Caco-2 (cell line): ENCODE results near the gene CAP2. TPM values are rescaled to one million over a fixed set of nuclear protein-coding genes. Genes with fewer than 3 reads are reported as not detected.

Experiments
- BruUV-seq: library from RNA; stranded (reverse); fragments of 400-500 nt; replicated peaks from 2 replicates; lab custom pipeline; 2021; lab: Mats Ljungman, UMichigan
- CTCF ChIA-PET: fragments of 300-600 bp; sonication (Branson Sonifier 250); formaldehyde crosslinking; loops from one replicate; lab custom pipeline; 2022; ENCODE audit warnings: antibody characterized with exemption; lab: Charles Lee
- POLR2A ChIA-PET: fragments of 300-600 bp; sonication (Branson Sonifier 250); formaldehyde crosslinking; loops from one replicate; lab custom pipeline; 2022; ENCODE audit warnings: antibody characterized with exemption; lab: Charles Lee
- DNase-seq, 2 experiments: peaks; one replicate each; pipeline versions ENCODE4 v3.0.0 to v3.0.0-alpha.2; 2020 to 2022
- H3K27me3 ChIP-seq: replicated peaks from 2 replicates; pipeline ENCODE4 v1.6.0; 2011; ENCODE audit warnings: low read length; ENCODE audit not compliant: control insufficient read depth, insufficient read depth
- H3K36me3 ChIP-seq: 2 replicates; pipeline ENCODE4 v1.5.1; 2011; ENCODE audit warnings: low read length; ENCODE audit not compliant: control insufficient read depth, insufficient read depth
- H3K4me1 ChIP-seq: fragments of 250-450 bp; sonication (Bioruptor Pico); 2 replicates; pipeline ENCODE4 v1.5.1; 2020; ENCODE audit warnings: mild to moderate bottlenecking
- H3K4me3 ChIP-seq: 2 replicates; pipeline ENCODE4 v1.5.1; 2011; ENCODE audit warnings: low read depth, mild to moderate bottlenecking, control low read depth, low read length
- H3K9me3 ChIP-seq: fragments of 250-450 bp; sonication (Bioruptor Pico); 2 replicates; pipeline ENCODE4 v1.5.1; 2020; ENCODE audit warnings: mild to moderate bottlenecking, moderate library complexity
- H3K27ac Mint-ChIP-seq: one replicate; pipeline ENCODE4 v1.8.0; 2022; ENCODE audit warnings: mixed read lengths; ENCODE audit not compliant: unreplicated experiment
- H3K27me3 Mint-ChIP-seq: one replicate; pipeline ENCODE4 v1.8.0; 2022; ENCODE audit warnings: mixed read lengths; ENCODE audit not compliant: insufficient read depth, unreplicated experiment
- H3K36me3 Mint-ChIP-seq: one replicate; pipeline ENCODE4 v1.8.0; 2022; ENCODE audit warnings: mild to moderate bottlenecking, mixed read lengths; ENCODE audit not compliant: insufficient read depth, unreplicated experiment
- H3K4me1 Mint-ChIP-seq: one replicate; pipeline ENCODE4 v1.8.0; 2022; ENCODE audit warnings: low read depth, mixed read lengths; ENCODE audit not compliant: unreplicated experiment
- H3K4me3 Mint-ChIP-seq: one replicate; pipeline ENCODE4 v1.8.0; 2022; ENCODE audit warnings: mild to moderate bottlenecking, moderate library complexity, mixed read lengths; ENCODE audit not compliant: unreplicated experiment
- H3K9me3 Mint-ChIP-seq: one replicate; pipeline ENCODE4 v1.8.0; 2022; ENCODE audit warnings: mixed read lengths; ENCODE audit not compliant: unreplicated experiment
- CTCF ChIP-seq, 2 experiments: fragments of 200-600 bp in 1 of 2; IDR thresholded peaks; 1 replicate in 1 of 2; 2 replicates in 1 of 2; pipeline versions ENCODE4 v1.5.1 to v1.8.0; 2011 to 2022; ENCODE audit warnings: antibody characterized with exemption in 1 of 2, control low read depth in 1 of 2, inconsistent platforms in 1 of 2, low read depth in 1 of 2, low read length in 1 of 2, mild to moderate bottlenecking in 1 of 2, moderate library complexity in 1 of 2; ENCODE audit not compliant: insufficient read depth in 1 of 2, severe bottlenecking in 1 of 2, unreplicated experiment in 1 of 2
- intact Hi-C: fragments of 100-400 bp; cut with micrococcal nuclease; formaldehyde crosslinking; loops from one replicate; pipeline ENCODE4 v1.10.0; 2022; ENCODE audit not compliant: unreplicated experiment
- total RNA-seq: library from RNA; stranded (reverse); gene quantifications from 2 replicates; pipeline ENCODE4 v1.2.3, GENCODE V29; 2022

CAP2 gene
- total RNA-seq, 1 experiment from 2014 or later = 8.9 TPM

GRCh38 chr6:17593246-17593645 is 199.9 kb downstream of the CAP2 start:
- peaks cover 5% of the 10 kb centered on the region for H3K36me3 Mint-ChIP-seq
- H3K4me3 Mint-ChIP-seq = no peak overlapping the region
- Histone ChIP-seq H3K36me3 (no peaks in the 10 kb centered on the region), H3K9me3 (no peaks in the 10 kb centered on the region), H3K4me1 (no peaks in the 10 kb centered on the region), H3K4me3 (no peak overlapping the region), H3K27me3 (no peaks in the 10 kb centered on the region)
- H3K27me3 Mint-ChIP-seq = no peaks in the 10 kb centered on the region
- no peak overlapping the region for H3K27ac Mint-ChIP-seq
- no peak for TF ChIP-seq CTCF (IDR thresholded peaks at IDR 0.05; ENCODE audit: insufficient read depth in 1 of 2, low read depth in 1 of 2, low read length in 1 of 2, severe bottlenecking in 1 of 2, unreplicated experiment in 1 of 2)
- DNase-seq = no peak
- POLR2A ChIA-PET = no interaction called here
- BruUV-seq = no TSS peak
- H3K9me3 Mint-ChIP-seq = no peaks in the 10 kb centered on the region
- peaks cover under 1% of the 10 kb centered on the region for H3K4me1 Mint-ChIP-seq
- CTCF ChIA-PET = interaction anchor here (0.6 kb wide), 1 partner anchor 154 kb away, joined by 3 read pairs; no protein-coding TSS in a partner anchor
- intact Hi-C loops = no loop called here

GRCh38 chr6:17596085-17596484 is 202.7 kb downstream of the CAP2 start:
- BruUV-seq = no TSS peak
- no peak overlapping the region for H3K4me3 Mint-ChIP-seq
- H3K9me3 ChIP-seq = no peaks in the 10 kb centered on the region
- H3K4me1 ChIP-seq = no peaks in the 10 kb centered on the region
- H3K27me3 Mint-ChIP-seq = no peaks in the 10 kb centered on the region
- no peaks in the 10 kb centered on the region for H3K4me1 Mint-ChIP-seq
- TF ChIP-seq CTCF (IDR thresholded peaks at IDR 0.05; ENCODE audit: insufficient read depth in 1 of 2, low read depth in 1 of 2, low read length in 1 of 2, severe bottlenecking in 1 of 2, unreplicated experiment in 1 of 2) = no peak
- H3K9me3 Mint-ChIP-seq = no peaks in the 10 kb centered on the region
- intact Hi-C loops = no loop called here
- no peaks in the 10 kb centered on the region for H3K27me3 ChIP-seq
- no peaks in the 10 kb centered on the region for H3K36me3 ChIP-seq
- peaks cover 7% of the 10 kb centered on the region for H3K36me3 Mint-ChIP-seq
- no peak overlapping the region for H3K4me3 ChIP-seq
- CTCF ChIA-PET = no interaction called here
- no peak overlapping the region for H3K27ac Mint-ChIP-seq
- no peak for DNase-seq
- POLR2A ChIA-PET = interaction anchor here (0.6 kb wide), 1 partner anchor 63 kb away, joined by 5 read pairs; no protein-coding TSS in a partner anchor

- BruUV-seq = no TSS peak
- no peaks in the 10 kb centered on the region for H3K27me3 Mint-ChIP-seq
- Histone ChIP-seq H3K4me3 (peak within 1 kb of the TSS; percentile 90), H3K27me3 (no peaks in the 10 kb centered on the region), H3K9me3 (no peaks in the 10 kb centered on the region), H3K4me1 (peaks cover 10% of the 10 kb centered on the region), H3K36me3 (no peaks in the 10 kb centered on the region; the same call in 1 of the 2 replicates)
- H3K9me3 Mint-ChIP-seq = no peaks in the 10 kb centered on the region
- POLR2A ChIA-PET = interaction anchor here (0.6 to 1.1 kb wide), 16 partner anchors 11 to 1493 kb away, joined by 3 to 14 read pairs (median 5); no protein-coding TSS in a partner anchor
- peak; percentile 30 to 67 for TF ChIP-seq CTCF (IDR thresholded peaks at IDR 0.05; ENCODE audit: insufficient read depth in 1 of 2, low read depth in 1 of 2, low read length in 1 of 2, severe bottlenecking in 1 of 2, unreplicated experiment in 1 of 2)
- CTCF ChIA-PET = interaction anchor here (0.6 to 1.9 kb wide), 10 partner anchors 10 to 664 kb away, joined by 3 to 8 read pairs (median 4); partner anchors contain the start of gene DEK
- peaks cover 22% of the 10 kb centered on the region for H3K36me3 Mint-ChIP-seq
- peak within 1 kb of the TSS; percentile 57 for H3K27ac Mint-ChIP-seq
- peak within 1 kb of the TSS; percentile 75 for H3K4me3 Mint-ChIP-seq
- DNase-seq = peak; percentile 96
- peaks cover 10% of the 10 kb centered on the region for H3K4me1 Mint-ChIP-seq
- intact Hi-C loops = loop anchor here (1.0 to 5.0 kb wide), 3 partner anchors 202 to 554 kb away; no protein-coding TSS in a partner anchor
These were observed 206.6 kb downstream of the CAP2 start, which contains the start of gene FAM8A1 for GRCh38 chr6:17599877-17600526. Gene FAM8A1 (plus strand): TSS chr6:17600302. CDS start chr6:17600410, 108 bp downstream.
